Fibroblast of skin of right biceps (primary cell): ENCODE data around the gene ESRRG.

ENCODE experiments used
- DNase-seq: peaks from one replicate; pipeline ENCODE4 v3.0.0-alpha.2; 2013

ESRRG gene

DNA sequence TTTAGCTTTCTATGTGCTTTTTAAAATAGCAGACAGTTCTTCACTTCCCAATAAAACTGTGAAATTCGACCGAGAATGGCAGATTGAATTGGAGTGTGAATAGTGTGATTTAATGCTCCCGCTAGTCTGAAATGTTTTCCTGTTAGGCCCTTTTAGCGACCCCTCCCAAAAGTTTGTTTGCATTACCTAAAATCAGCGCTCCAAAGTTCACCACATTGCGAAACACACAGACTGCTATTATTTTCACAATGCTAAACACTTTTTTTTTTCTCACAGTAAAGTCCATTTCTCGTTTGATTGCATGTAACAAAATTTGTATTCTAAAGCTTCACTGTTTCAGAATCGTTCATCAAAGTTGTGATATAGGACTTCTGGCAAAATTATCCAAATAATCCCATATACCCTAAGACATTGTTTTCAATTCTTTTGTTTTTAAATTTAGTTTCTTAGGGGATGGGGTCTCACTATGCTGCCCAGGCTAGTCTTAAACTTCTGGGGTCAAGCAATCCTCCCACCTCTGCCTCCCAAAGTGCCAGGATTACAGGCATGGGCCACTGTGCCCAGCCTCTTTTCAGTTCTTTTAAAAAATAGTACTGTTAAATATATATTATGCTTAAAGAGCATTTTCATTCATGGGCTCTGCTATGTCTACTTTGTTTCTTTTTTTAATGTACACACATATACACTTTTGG lies 223.5 kb downstream of the ESRRG start:
- DNase-seq, result no peak

DNA sequence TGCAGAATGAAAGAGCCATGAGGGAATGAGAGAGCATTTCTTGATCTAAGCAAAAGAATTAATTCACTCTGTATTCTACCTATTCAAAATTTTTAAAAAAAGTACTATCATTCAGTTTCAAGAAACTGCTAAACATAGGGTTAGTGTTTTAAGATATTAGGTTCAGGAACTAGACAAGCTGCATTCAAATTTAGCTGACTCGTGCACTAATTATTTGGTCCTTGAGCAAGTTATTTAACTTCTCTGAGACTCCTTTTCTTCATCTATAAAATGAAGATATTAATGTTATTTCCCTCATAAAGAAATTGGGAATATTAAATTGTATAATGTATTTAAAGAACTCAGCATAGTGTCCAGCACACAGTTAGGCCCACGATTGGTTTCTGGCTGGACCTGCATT lies 225.0 kb downstream of the ESRRG start:
- DNase-seq, result no peak

DNA sequence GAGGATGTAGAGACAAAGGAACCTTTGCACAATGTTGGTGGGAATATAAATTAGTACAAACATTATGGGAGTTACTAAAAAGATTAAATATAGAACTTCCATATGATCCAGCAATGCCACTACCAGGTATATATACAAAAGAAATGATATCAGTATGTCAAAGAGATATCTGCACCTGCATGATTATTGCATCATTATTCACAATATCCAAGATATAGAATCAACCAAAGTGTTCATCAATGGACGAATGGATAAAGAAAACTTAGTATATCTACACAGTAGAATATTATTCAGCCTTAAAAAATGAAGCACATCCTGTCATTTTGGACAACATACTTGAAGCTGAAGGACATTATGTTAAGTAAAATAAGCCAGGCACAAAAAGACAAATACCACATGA lies 238.2 kb downstream of the ESRRG start:
- no peak for DNase-seq

DNA sequence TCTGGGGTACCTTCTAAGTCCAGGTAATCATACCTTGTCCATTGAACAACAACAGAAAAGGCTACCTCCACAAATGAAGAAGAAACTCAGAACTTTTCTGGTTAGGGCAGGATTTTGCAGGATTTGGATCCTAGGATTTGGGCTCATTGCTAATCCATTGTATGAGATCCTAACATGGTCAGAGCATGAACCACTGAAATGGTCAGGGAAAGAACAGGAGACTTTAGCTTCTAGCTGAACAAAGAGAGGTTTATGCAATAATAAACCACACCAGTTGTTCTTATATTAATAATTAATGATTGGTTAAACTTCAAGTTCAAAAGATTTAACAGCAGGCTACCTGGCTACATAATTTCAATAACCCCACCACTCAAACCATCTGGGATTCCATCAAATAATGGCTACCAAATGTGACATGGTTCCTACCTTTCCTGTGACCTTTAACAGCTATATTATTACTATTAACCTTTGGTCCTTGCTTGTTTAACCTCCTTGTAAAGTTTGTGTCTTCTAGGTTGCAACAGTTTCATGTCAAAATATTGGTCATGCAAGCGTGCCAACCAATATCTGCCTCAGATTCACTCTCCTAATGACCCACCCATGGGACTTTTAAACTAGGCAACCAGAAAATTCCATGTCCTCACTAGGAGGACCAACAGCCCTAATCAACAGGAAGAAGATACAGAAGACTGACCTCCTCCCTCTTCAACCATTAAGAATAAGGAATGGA lies 239.4 kb downstream of the ESRRG start:
- DNase-seq, result no peak

DNA sequence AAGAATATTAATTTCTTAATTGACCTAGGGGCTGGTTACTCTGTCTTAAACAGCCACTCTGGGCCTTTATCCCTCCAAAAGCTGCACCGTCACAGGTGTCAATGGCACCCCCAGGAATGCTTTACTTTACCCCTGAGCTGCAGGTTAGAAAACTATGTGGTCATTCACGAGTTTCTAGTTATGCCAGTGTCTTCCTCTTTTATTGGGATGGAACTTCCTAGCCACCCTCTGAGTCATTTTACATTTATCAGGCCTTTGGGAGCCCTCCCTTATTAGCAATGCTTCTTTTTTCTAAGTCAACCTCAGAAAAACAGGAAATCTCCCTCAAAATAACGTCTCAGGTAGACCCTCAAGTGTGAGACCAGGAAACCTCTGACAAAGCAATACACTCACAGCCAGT lies 240.6 kb downstream of the ESRRG start:
- DNase-seq, result no peak

DNA sequence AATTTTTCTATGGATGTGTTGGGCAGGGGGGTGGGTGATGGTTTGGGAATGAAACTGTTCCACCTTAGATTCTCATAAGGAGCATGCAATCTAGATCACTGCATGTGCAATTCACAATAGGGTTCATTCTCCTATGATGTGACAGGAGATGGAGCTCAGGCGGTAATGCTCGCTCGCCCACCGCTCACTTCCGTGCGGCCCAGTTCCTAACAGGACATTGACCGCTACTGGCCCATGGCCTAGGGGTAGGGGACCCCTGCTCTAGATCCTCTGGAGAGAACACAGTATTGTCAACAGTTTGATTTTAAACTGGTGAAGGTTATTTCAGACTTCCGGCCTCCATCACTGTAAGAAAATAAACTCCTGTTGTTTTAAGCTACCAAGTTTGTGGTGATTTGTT lies 245.0 kb downstream of the ESRRG start:
- no peak for DNase-seq

DNA sequence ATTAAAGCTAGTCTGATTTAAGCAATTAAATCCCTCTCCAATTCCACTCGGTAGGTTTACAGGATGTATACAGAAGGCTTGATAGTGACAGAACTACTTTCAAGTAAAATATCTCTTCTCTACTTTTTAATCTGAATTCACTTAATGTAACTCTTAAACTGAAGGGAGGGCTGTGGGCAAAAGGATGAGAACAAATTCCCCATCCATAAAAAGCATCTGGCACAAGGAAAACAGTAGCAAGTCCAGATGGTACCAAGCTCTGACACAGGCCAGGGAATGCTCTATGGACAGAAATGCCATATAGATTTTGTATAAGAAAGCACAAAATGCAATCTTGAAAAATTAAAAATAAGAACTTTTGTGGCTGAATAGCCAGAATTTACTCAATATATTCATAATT lies 246.9 kb downstream of the ESRRG start:
- no peak for DNase-seq

DNA sequence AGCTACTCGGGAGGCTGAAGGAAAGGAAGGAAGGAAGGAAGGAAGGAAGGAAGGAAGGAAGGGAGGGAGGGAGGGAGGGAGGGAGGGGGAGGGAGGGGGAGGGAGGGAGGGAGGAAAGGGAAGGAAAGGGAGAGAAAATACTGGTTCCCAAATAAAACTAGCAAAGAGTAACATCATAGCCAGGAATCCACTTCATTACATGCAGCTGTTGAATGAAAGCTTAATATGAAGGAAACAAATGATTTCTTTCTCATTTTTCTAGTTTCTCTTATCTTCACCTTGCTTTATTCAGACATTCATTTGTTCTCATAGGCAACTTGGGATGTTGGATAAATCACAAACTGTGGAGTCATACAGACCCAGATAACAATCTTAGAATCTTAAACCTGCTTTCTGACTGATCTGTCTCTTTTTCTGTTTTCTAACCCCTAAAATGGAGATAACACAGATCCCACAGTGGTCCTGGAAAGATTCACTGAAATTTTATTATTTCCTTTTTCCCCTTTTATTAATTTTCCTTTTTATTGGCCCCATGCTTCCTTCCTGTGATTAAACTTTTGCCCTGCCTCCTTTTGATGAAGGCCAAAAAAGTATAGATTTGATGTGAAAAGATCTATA lies 247.5 kb downstream of the ESRRG start:
- no peak for DNase-seq

DNA sequence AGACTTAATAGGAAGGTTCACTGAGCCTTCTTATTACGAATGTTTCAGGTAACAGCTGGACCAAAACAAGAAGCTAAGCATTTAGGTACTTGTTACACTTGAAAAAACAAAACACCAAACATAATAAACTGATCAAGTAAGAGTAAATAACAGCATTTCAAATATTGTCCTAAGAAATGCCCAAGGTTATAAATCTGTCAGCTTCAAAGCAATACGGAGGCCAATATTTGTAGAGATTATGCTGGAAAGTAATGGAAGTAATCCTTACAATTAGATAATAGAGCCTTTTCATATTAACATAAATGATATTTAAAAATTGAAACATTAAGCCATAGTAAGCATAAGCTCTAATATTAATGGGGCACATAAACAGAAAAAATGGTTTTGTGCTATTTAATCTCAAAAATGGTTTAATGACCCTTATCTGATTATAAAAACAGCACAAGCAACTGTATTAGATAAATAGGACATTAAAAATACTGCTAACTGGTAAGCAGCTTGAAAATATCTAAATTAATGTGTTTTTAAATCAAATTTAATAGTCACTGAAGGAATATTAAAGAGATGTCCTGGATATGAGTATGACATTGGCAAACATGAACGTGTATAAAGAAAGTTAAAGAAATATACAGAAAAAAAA lies 256.9 kb downstream of the ESRRG start:
- no peak for DNase-seq

DNA sequence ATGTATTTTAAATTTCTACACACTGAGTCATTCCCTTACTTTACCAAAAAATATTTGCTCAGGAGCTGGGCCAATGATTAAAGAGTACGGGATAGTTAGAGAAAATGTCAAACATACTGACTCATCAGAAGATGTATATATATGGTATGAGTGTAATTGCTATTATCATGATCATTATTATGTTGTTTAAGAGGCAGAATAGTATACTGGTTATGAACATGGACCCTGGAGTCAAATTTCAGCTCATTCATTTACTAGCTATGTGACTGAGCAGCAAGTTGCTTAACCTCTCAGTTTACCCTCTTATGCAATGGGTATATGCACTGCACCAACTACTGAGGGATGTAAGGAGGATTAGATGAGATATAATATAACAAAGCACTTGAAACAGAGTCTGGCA lies 258.7 kb downstream of the ESRRG start:
- DNase-seq, result peak; percentile 97

DNA sequence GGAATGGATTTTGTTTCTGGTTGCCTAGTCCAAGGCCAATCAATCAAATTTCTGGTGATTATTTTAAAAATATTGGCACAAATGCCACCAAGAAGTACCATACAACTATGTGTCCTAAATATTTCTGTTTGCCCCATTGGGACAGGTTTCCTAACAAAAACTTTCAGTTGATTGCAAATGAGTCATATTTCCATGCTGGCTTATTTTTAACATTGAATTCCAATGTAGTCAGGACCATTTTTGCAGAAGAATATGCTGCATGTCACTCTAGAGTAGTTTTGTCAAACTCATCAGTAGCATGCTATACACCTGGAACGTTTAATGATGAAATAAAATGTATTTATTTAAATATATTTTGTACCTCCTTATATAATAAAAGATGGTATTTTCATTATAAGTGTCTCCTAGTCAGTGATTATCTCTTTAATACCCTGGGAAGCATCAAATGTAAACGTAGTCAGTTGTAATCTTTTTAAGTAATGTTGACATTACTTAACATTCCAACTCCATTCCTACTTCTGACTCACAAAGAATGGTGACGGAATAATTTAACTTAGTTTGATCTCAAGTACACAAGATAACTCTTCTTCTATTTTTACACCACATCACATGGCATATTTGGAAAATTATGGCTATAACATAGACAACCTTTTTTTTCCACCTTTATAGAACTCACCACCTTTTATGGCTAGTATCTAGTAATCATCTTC lies 261.0 kb downstream of the ESRRG start:
- peak; percentile 78 for DNase-seq

DNA sequence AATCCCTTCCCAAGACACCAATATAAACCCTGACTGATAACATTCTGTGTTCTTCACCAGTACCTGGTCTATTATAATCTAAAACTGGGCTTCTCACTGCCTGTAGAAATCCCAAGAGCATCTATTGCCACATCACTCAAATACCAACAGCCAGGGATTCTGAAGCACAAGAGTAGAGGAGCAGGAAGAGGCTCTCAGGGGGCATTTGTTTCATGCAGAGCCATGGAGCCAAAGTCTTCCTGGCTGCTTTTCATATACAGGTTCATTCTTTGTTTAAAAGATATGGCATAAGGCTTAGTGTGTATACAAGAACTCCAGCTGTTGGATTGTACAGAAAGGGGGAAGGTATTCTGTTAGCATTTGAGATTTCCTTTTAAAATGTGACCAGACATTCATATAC lies 261.8 kb downstream of the ESRRG start:
- peak; percentile 30 for DNase-seq

DNA sequence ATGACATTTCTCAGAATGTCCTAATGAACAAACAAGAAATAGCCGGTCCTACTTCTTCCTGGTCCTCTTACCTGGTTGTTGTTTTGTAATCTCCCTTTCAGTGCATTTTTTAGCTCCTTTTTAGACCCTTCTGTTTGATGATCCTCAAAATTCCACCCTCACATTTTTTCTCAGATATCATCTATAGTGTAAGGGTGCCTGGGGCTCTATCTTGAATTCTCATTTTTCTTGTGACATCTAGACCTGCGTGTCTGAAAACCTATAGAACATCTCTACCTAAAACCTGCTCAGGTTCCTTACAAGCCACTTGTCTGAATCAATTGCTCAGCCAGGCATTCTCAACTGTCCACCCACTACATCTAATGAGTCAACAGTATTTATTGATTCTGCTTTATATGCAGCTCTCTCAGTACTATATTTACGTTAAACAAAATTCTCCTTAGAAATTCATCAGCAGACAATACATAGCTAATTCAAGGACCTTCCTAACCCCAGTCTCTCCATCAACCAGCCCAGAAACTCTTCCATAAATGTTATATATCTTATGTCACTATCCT lies 263.5 kb downstream of the ESRRG start:
- DNase-seq, result no peak

DNA sequence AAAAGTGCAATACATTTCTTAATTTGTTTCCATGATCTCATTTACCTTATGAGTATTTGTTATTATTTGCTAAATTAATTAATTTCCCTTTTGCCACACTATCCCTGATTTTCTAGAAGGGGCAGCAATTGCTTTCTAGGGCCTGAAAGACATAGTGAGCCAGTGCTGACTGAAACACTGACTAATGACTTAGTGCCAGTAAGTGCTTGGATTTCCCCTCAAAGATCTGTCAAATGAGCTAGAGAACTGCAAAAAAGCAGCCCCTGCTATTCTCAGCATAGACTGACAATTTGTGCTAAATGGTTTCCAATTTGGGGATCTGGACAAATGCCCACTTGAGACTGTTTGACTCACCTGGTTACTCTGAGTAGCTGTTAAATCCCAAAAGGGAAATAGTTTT lies 264.4 kb downstream of the ESRRG start:
- no peak for DNase-seq

DNA sequence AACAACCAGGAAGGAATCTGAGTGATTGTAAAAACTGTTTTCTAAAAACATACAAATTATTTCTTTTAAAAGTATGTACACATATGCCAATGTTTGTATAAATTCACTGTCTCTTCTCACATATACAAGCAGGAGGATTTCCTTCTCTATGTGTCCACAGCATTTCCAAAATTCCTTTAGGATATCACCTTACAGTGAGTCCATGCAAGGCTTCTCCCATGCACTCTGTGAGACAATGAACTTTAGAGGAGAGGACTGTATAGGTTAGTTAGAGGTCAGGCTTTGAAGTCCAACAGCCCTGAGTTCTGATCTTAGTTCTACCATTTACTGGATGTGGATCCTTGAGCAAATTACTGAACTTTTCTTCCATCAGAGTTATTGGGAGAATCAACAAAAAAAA lies 265.9 kb downstream of the ESRRG start:
- DNase-seq, result peak; percentile 53

DNA sequence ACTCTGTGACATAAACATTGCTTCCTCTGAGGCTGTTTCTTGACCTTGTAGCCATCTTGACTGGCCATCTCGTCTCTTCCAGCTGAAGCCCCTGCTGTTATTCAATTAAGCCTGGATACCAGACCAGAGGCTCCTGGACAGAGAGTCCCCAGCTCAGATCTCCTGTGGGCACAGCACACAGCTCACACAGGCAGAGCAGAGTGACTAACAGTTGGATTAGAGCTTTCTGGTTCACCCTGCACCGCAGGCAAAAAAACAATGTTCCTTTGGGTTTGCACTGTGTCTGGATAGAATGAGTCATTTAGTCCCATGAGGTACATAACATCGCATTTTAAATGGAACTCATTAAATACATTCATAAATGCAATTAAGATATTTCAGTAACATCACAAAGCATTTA lies 266.5 kb downstream of the ESRRG start:
- peak; percentile 89 for DNase-seq

DNA sequence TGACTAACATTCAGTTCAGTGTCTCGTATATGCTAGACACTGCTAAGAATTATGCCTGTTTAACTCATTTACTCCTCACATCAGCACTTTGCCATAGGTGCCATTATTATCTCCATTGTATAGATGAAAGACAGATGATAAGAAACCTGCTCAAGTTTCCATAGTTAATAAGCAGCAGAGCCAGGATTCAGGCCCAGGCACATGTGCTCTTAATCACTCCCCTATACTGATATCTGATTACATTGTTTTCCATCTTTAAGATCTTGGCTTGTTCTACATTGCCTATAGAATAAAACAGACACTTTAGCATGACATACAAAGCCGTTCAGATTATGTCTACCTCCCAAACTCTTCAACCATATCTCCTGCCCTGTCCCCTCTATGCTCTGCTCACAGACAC lies 269.5 kb downstream of the ESRRG start:
- DNase-seq, result no peak
